ENCODE results near the gene RALY. TPM values are rescaled to one million over a fixed set of nuclear protein-coding genes. Genes with fewer than 3 reads are reported as not detected.
"Not testable (repeated sequence)": the region's sequence is repeated elsewhere in the genome, so short reads cannot be mapped to it uniquely, and the experiment has no call there.

RALY gene
- total and polyA plus RNA-seq, 2 donors: 53.9 to 150 TPM

DNA sequence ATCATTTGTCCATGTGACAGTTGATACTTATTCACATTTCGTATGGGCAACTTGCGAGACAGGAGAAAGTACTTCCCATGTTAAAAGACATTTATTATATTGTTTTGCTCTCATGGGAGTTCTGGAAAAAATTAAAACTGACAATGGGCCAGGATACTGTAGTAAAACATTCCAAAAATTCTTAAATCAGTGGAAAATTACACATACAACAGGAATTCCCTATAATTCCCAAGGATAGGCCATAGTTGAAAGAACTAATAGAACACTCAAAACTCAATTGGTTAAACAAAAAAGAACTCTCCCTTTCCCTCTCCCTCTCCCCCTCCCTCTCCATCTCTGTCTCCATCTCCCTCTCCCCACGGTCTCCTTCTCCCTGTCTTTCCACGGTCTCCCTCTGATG lies 137.8 kb downstream of the RALY start:
- Histone ChIP-seq H3K36me3 (ENCODE audit: insufficient read depth) (no peaks in the 10 kb centered on the region), H3K4me3 (ENCODE audit: low read depth, low read length) (no peak overlapping the region), H3K27ac (ENCODE audit: low read depth) (no peak overlapping the region), H3K4me1 (ENCODE audit: insufficient read depth) (no peaks in the 10 kb centered on the region)
- DNase-seq (ENCODE audit: extremely low spot score): no peak
- 73% methylated on average over 4 of the region's 4 CpGs for WGBS

- 92% methylated on average over 26 of the region's 26 CpGs for WGBS
- H3K27ac ChIP-seq (ENCODE audit: low read depth); H3K4me1 ChIP-seq (ENCODE audit: insufficient read depth); H3K4me3 ChIP-seq (ENCODE audit: low read depth, low read length); DNase-seq (ENCODE audit: extremely low spot score); H3K36me3 ChIP-seq (ENCODE audit: insufficient read depth): not testable (repeated sequence)
Observed at GRCh38 chr20:34132491-34132890, 138.8 kb downstream of the RALY start.

DNA sequence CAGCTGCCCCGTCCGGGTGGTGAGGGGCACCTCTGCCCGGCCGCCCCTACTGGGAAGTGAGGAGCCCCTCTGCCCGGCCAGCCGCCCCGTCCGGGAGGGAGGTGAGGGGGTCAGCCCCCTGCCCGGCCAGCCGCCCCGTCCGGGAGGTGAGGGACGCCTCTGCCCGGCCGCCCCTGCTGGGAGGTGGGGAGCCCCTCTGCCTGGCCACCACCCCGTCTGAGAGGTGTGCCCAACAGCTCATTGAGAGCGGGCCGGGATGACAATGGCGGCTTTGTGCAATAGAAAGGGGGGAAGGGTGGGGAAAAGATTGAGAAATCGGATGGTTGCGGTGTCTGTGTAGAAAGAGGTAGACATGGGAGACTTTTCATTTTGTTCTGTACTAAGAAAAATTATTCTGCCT lies 139.2 kb downstream of the RALY start:
- not testable (repeated sequence) for H3K36me3 ChIP-seq (ENCODE audit: insufficient read depth); H3K4me1 ChIP-seq (ENCODE audit: insufficient read depth); H3K4me3 ChIP-seq (ENCODE audit: low read depth, low read length); DNase-seq (ENCODE audit: extremely low spot score); H3K27ac ChIP-seq (ENCODE audit: low read depth)
- 90% methylated on average over 17 of the region's 21 CpGs for WGBS

DNA sequence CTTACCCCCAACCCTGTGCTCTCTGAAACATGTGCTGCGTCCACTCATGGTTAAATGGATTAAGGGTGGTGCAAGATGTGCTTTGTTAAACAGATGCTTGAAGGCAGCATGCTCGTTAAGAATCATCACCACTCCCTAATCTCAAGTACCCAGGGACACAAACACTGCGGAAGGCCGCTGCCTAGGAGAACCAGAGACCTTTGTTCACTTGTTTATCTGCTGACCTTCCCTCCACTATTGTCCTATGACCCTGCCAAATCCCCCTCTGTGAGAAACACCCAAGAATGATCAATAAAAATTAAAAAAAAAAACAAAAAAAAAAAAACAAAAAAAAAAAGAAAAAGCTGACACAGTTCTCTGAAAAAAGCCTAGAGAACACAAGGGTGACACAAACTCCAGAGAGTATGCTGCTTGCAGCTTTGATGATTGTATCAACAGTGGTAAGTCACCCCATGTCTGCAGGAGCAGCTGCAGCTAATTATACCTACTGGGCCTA lies 139.7 kb downstream of the RALY start:
- H3K27ac ChIP-seq (ENCODE audit: low read depth); H3K4me1 ChIP-seq (ENCODE audit: insufficient read depth); H3K36me3 ChIP-seq (ENCODE audit: insufficient read depth); DNase-seq (ENCODE audit: extremely low spot score); H3K4me3 ChIP-seq (ENCODE audit: low read depth, low read length): not testable (repeated sequence)
- WGBS: 75% methylated on average over 4 of the region's 4 CpGs

Small RNAs within 50 kb of the gene (small RNA-seq; reads per million reads assigned to genes)
- not detected for gene MIR4755

Other genes with a start within 250 kb of the RALY start
- 33.5 TPM for gene CHMP4B, start 182.6 kb upstream of the RALY start, total RNA-seq
- gene CHMP4B, start 182.6 kb upstream of the RALY start, polyA plus RNA-seq: 193 TPM
- 58.1 TPM for gene EIF2S2, start 118.3 kb downstream of the RALY start, total RNA-seq
- gene EIF2S2, start 118.3 kb downstream of the RALY start, polyA plus RNA-seq: 54.8 TPM
- not detected for gene ASIP, start 247.5 kb downstream of the RALY start, total RNA-seq
- 0.80 TPM for gene ASIP, start 247.5 kb downstream of the RALY start, polyA plus RNA-seq

All from urinary bladder (tissue), 4 donors.